ACHN (cell line): ENCODE measurements around the gene SVBP.

Source experiments
- DNase-seq: peaks from one replicate; pipeline ENCODE4 v3.0.0-alpha.2; 2015
- in situ Hi-C: cut with HindIII; loops from 2 replicates; pipeline ENCODE4 v1.10.0; 2017; ENCODE audit warnings: low sequenced_read_pairs, low pct_ligation_motif_present, low pct_unique_long_range_greater_than_20kb

SVBP gene

DNA sequence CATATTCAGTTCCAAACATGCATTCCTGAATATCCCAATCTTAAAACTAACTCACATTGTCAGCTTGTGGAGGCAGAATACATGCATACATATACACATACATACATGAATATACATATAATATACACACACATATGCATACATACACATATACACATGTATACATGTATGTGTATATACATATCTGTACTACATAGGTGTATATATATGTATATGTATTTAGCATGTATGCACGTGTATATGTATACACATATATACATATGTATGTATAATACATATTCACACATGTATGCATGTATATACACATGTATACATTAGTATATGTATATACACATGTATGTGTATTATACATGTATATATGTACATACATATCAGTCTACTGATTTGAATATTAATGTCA lies 28.0 kb upstream of the SVBP start:
- in situ Hi-C loops = no loop called here
- DNase-seq = no peak

DNA sequence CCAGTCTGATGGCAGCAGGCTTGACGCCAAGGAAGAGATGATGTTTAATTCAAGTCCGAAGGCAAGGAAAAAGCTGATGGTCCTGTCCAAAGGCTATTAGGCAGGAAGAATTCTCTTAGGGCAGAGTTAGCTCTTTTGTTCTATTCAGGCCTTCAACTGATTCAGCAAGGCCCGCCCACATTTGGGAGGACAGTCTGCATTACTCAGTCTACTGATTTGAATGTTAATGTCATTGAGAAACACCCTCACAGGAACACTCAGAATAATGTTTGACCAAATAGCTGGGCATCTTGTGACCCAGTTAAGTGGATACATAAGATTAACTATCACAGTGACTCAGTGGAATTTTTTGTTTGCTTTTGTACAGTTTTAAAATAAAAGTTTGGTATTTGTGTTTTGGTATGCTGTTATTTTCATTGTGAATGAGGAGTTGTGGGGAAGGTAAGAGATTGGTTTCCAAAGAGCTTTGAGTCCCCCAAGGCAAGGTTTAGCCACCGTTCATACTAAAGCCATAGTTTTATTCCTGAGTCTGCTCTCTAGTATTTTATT lies 27.5 kb upstream of the SVBP start:
- in situ Hi-C loops = no loop called here
- DNase-seq = no peak

DNA sequence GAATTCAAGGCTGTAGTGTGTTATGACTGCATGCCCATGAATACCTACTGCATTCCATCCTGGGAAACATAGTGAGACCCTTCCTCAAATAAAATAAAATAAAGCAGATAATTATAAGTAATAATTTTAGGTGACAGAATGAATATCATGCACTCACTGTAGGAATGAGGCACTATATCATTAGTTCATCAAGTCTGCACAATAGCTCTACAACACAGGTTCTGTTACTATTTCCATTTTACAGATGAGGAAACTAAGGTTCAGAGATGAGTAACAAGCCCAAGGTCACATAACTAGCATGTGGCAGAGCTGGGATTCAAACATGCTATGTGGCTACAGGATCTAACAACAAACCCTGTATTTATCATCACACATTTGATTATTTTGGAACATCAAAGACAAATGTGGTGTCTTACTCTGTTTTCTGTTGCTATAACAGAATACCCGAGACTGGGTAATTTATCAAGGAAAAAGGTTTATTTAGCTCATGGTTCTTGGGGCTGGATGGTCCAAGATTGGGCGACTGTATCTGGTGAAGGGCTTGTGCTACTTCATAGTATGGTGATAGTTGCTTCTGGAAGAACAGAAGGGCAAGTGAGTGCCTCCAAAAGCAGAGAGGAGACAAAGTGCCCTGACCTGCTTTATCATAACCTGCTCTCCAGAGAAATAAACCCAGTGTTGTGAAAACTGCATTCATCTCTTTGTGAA lies 24.4 kb upstream of the SVBP start:
- DNase-seq = no peak
- in situ Hi-C loops = no loop called here

DNA sequence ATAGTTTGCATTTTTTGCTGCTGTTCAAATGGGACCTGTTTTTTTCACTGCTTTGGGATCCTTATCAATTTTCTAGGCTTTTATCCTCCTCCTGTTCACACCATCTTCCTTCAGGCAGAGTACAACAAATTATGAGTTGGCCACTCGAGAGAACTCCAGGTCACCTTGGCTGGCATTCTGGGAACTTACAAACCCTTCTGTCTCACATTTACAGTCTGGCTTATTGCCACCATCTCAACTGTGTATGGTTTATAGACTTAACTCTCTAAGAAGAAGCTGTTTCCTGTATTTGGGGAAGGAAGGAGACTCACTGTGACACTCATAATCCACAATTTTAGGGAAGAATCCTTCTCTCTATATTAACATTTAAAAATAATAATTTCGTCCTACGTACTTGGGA lies 23.8 kb upstream of the SVBP start:
- in situ Hi-C loops = no loop called here
- DNase-seq = no peak

DNA sequence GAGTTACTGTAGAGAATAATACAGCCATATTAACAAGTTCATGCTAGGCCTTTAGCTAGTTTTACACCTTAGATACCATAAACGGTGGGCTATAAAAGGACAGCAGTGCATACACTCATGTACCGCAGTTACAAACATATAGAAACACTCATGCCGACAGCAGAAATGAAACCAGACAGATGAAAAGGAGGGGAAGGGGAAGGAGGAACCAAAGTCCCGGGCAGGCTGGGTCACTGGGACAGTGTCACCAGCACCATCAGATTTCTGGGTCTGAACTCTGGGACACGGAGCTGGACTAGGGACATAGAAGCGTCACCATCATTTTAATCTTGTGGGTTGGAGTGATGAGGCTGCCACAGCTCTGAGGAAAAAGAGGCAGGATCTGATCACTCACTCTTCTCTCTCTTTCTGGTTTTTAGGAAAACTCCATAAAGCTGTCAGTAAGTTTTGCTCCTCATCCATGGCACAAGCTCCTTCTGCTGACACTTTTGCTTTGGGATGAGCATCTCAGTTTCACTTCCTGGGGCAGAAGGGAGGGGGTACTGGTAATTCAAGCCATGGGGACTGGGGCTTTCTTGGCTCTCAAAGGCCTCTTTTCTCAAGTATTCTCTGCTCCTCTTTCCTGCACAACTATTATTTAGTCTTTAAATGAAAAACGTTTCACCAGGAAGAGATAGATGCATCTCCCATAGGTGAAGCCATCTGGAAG lies 21.4 kb upstream of the SVBP start:
- in situ Hi-C loops = no loop called here
- DNase-seq = no peak

DNA sequence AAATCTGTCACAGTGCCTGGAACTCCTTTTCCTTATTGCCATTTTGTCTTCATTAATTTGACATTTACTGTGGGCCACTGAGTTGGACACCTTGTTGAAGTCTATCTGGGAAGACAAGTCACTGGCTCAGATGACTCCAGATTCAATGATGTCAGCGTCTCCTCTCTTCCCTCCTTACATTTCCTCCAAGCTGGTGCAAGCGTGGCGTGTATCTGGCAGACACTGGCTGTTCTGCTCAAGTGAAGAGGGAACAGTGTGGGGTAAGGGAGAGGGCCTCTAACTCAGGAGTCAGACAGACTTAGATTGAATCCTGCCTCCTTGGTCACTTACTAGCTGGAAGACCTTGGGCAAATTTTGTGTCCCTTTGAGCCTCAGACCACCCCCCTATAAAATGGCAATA lies 20.5 kb upstream of the SVBP start:
- in situ Hi-C loops = no loop called here
- DNase-seq = no peak

DNA sequence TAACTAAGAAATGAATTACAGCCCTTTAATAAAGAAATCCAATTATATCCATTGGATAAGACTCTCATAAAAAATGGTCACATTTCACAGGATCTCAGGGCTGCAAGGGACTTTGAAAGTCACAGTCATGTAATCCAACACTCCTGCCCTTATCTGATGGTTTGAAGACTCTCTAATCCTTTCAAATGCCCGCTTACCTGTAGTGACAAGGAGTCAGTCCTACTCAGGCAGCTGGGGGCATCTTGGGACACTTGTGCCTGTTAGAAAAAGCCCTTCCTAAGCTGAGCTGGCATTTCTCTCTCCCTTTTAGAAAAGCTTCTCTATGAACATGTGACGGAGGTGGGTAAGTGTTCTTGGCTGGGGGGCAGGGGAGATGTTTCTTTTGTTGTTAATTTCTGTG lies 18.2 kb upstream of the SVBP start:
- DNase-seq = no peak
- in situ Hi-C loops = no loop called here

DNA sequence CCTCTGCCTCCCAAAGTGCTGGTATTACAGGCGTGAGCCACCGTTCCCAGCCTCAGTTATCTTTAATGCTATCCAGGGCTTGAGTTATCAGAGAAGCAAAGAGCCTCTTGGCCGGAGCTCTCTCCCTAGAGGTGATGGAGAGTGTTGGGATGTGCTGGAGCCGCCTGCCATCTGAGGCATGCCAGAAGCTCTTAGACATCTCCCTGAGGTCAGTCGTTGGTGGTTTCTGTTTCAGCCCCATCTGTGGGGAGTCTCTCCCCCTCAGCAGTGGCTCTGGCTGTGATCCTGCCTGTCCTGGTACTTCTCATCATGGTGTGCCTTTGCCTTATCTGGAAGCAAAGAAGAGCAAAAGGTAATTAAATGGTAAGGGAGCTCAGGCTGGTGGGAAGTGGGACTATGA lies 17.6 kb upstream of the SVBP start:
- DNase-seq = no peak
- in situ Hi-C loops = no loop called here

DNA sequence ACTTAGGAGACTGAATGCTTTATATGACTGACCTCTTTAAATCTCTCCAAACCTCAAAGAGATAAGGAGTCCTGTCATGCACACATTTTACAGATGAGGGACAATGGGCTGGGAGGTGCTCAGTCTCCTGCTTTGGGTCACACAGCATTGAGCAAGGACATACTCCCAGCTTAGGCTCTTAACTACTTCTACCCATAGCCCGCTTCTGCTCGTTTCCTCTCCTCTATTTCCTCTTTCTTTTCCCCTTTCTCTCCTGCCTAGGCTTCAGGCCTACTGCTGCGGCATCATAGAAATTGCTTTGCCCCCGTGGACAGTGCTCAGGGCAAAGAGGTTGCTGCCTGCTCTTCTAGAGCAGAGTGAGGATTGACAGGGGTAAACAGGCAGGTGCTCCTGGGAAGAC lies 16.8 kb upstream of the SVBP start:
- in situ Hi-C loops = no loop called here
- no peak for DNase-seq

DNA sequence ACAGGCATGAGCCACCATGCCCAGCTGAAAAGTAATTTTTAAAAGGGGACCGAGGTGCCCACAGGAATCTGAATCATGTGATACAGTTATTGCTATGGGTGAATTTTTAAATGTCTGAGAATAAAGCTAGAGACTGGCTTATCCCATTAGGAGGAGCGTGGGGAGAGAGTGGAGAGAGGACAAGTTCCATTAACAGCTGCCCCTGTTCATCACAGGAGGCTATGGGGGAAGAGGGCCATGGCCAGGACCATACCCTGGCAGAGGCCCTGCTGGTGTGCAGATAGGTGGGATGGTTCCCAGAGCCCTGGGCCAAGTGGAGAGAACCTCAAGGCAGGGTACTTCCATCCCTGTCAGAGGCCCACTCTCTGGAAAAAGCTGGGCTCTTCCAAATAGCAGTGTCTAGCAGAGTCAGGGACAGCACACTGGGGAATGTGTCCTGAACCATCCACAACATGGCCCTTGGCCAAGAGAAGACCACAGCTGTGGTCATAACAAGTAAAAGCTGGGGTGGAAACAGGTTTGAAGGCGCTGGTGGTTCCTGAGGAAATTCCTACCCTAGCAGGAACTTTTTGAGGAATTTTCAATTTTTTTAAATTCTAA lies 15.5 kb upstream of the SVBP start:
- no peak for DNase-seq
- in situ Hi-C loops = no loop called here

DNA sequence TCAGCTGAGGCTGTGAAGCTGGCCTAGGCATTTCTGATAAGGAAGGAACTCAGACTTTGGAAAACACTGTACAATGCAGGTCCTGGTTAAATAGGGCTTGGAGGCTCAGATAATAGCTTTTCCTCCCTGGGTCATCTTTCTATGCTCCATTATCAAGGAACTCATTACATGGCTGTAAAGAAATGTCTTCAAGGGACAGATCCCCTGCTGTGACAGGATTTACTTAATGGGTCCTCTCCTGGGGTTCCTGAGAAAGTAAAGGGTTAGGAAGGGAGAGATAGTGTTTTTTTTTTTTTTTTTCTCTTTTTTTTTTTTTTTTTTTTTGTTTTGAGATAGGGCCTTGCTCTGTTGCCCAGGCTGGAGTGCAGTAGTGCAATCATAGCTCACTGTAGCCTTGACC lies 14.1 kb upstream of the SVBP start:
- in situ Hi-C loops = no loop called here
- no peak for DNase-seq

DNA sequence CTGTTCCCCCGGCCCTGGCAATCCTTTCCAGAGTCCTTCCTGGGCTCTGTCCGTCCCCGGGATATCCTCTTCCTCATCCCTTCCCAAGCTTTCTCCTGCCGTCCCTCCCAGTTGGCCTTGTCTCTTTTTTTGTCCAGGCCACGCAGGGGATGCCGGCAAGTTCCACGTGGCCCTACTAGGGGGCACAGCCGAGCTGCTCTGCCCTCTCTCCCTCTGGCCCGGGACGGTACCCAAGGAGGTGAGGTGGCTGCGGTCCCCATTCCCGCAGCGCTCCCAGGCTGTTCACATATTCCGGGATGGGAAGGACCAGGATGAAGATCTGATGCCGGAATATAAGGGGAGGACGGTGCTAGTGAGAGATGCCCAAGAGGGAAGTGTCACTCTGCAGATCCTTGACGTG lies 13.4 kb upstream of the SVBP start:
- in situ Hi-C loops = no loop called here
- no peak for DNase-seq

DNA sequence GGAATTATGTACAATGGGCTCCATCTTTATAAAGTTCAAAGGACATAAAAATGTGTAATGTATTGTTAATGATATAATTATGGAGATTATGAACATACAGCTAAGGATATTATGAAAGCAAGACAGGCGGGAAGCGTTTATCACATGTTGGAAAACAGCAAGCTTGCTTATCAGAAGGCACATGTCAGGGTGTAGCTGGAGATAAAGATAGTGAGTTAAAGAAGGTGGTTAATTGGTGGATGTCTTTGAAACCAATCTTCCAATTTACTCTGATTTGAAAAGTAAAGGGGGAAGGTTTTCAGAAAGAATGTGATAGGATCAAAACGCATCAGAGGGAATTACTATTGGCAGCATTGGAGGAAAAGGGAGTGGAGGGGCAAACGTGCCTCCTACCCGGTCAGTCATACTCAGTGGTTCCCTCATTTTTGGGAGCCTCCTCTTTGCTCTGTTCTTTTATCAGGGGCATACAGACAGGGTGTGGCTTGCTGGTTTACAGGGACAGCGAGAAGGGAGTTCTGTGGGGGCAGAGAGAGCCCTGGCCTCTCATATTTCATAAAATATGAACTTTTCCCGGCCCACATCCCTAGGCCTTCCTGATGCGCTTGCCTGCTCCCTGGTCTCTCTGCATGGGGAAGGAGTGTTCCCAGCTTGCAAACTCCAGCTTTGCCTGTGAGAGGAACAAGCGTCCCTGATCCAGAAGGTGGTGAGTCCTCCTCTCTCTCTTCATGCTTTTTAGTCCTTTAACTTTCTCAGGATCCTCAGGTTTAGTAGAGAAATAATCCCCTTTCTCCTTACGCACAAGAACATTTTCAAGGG lies 8.0 kb upstream of the SVBP start:
- no peak for DNase-seq
- in situ Hi-C loops = no loop called here

DNA sequence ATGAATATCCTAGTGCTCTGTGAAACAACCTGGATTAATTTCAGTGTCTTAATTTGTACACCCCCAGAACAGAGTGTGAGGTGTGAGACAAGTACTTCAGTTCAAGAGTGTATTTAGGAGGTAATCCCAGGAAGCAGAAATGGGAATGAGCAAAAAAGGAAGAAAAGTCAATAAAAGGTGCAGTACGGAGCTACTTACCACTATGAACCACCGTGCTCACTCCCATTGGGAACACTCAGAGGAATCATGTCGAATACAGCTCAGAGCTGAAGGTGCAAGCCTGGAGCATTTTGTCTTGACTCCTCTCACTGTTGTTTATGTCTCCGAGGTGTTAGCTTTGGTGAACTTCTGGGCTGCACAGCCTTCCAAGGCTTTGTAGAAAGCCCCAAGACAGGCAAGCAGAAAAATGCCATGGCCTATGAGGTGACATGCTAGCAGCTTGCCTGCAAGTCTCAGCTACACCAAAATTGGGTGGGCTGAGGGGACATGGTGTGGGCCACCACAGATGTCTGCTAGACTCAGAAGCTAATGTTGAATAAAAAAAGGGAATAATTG lies 7.4 kb upstream of the SVBP start:
- no peak for DNase-seq
- in situ Hi-C loops = no loop called here

DNA sequence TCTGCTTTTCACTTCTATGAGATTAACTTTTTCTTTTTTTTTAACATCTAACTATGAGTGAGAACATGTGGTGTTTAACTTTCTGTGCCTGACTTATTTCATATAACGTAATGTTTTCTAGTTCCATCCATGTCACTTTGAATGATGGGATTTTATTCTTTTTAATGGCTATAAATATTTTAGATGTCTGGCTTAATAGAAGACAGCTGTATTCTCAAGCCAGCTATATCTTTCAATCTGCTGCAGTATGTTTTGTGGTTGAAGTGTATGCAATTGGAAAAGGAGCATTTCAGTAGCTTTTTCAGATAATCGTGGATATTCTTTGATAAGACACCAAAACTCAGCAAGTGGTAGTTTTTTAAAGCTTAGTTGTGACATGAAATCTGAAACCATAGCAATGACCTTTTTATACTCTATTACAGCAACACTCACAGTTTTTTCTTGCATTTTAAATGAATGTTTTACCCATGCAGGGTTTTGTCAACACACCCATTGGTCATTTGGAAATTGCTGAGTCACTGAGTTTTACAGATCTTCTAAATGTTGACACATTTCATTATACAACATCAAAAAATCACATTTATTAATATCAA lies 5.7 kb upstream of the SVBP start:
- in situ Hi-C loops = no loop called here
- no peak for DNase-seq

DNA sequence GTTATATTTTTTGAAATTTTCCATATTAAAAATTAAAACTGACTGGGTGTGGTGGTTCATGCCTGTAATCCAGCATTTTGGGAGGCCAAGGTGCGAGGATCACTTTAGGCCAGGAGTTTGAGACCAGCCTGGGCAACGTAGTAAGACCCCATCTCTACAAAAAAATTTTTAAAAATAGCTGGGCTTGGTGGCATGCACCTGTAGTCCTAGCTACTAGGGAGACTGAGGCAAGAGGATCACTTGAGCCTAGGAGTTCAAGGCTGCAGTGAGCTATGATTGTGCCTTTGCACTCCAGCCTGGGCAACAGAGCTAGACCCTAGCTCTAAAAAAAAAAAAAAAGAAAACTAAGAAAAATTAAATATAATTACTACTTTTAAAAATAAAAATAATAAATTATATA lies 4.5 kb upstream of the SVBP start:
- no peak for DNase-seq
- in situ Hi-C loops = no loop called here

DNA sequence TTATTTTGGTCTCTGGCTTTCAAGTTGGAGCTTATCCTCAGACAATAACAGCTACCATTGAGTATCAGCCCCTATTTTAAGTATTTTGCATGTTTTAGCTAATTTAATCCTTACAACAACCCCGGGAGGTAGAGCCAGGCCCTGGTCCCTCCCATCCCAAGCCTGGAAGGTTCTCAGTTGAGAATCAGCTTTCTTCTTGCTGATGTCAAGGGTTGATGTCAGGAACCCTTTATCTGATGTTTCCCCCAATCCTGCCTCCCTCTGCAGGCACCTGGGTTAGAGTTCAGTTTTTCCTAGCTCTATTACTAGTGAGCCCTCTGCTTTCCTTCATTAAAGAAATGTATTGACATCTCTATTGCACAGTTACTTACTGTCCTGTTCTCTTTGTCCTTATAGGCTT lies 3.6 kb upstream of the SVBP start:
- in situ Hi-C loops = no loop called here
- DNase-seq = no peak

DNA sequence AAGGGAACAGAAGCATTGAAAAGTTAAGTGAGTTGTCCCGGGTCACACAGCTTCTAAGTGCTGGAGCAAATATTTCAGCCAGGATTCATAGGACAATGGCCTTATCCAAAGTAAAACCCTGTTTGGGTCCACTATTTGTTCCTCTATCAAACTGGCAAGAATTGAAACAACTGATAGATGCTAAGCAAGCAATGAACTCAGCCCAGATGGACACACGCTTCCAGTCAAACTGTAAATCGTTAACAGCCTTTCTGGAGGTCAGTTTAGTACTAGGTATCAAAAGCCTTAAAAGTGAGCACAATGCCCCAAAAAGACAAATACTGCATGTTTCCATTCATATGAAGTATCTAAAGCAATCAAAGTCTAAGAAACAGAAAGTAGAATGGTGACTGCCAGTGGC lies 779 bp upstream of the SVBP start:
- DNase-seq = no peak
- in situ Hi-C loops = no loop called here

DNA sequence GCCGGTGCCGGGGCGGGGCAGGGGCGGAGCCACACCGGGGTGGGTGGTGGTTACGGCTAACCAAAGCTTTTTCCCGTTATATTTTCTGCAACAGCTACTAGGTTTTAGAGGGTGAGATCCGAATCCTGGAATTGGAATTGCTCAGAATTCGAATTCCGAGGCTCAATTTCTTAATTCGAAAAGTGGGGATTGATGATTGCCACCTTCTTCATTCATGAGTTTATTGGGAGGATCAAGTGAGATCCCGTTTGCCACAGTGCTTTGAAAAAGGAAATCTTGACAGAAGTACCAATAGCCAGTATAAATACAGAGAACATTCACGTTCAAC lies 207 bp upstream of the SVBP start:
- DNase-seq = no peak
- in situ Hi-C loops = no loop called here
